ENCODE data around the gene NETO1. TPM values are rescaled to one million over a fixed set of nuclear protein-coding genes. Genes with fewer than 3 reads are reported as not detected.

Gene NETO1
- total RNA-seq, 1 experiment from 2014 or later, result 0.82 TPM

DNA sequence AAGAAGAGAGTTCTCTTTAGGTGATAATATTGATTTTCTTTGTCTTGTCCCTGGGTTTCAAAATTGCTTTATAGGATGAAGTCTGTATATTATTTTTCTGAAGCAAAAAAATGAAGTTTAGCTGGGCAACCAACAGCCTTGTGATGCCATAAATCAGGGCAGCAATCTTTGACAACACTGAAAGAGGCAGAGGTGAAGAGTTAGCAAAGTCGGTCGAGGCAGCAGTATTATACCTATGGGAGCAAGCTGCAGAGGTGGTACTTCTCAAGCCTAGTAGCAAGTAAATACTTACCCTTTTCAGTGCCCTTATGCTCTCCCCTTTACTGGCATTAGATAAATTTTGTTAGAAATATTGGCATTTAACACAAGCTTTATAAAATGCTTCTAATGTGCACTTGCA lies 92.9 kb downstream of the NETO1 start:
- Mint-ChIP-seq H3K4me3 (ENCODE audit: unreplicated experiment) (no peak overlapping the region), H3K27ac (ENCODE audit: low read depth, unreplicated experiment) (no peak overlapping the region), H3K4me1 (ENCODE audit: insufficient read depth, unreplicated experiment) (no peaks in the 10 kb centered on the region), H3K9me3 (ENCODE audit: unreplicated experiment) (no peaks in the 10 kb centered on the region), H3K36me3 (ENCODE audit: insufficient read depth, unreplicated experiment) (no peaks in the 10 kb centered on the region), H3K27me3 (ENCODE audit: insufficient read depth, unreplicated experiment) (no peaks in the 10 kb centered on the region)
- BruUV-seq (replicated peaks), result no TSS peak
- intact Hi-C loops (cut with micrococcal nuclease), result no loop called here
- ChIA-PET POLR2A (interaction anchor here (0.5 kb wide), 1 partner anchor 1094 kb away, joined by 4 read pairs; no protein-coding TSS in a partner anchor), CTCF (interaction anchor here (0.8 to 1.3 kb wide), 2 partner anchors 10 to 361 kb away, joined by 3 to 4 read pairs; no protein-coding TSS in a partner anchor)
- TF ChIP-seq CTCF (IDR thresholded peaks at IDR 0.05; ENCODE audit: unreplicated experiment), result no peak
- no peak for DNase-seq (ENCODE audit: unreplicated experiment)

- ChIA-PET POLR2A (no interaction called here), CTCF (interaction anchor here (0.6 to 0.9 kb wide), 2 partner anchors 19 to 359 kb away, joined by 3 read pairs; no protein-coding TSS in a partner anchor)
- DNase-seq (ENCODE audit: unreplicated experiment), result peak; percentile 1
- H3K4me3 Mint-ChIP-seq (ENCODE audit: unreplicated experiment), result no peak overlapping the region
- intact Hi-C loops (cut with micrococcal nuclease), result no loop called here
- H3K9me3 Mint-ChIP-seq (ENCODE audit: unreplicated experiment), result no peaks in the 10 kb centered on the region
- no peaks in the 10 kb centered on the region for H3K4me1 Mint-ChIP-seq (ENCODE audit: insufficient read depth, unreplicated experiment)
- no TSS peak for BruUV-seq (replicated peaks)
- H3K27ac Mint-ChIP-seq (ENCODE audit: low read depth, unreplicated experiment), result no peak overlapping the region
- no peaks in the 10 kb centered on the region for H3K27me3 Mint-ChIP-seq (ENCODE audit: insufficient read depth, unreplicated experiment)
- no peak for TF ChIP-seq CTCF (IDR thresholded peaks at IDR 0.05; ENCODE audit: unreplicated experiment)
- H3K36me3 Mint-ChIP-seq (ENCODE audit: insufficient read depth, unreplicated experiment), result no peaks in the 10 kb centered on the region
Observed at GRCh38 chr18:72772916-72773315, 94.9 kb downstream of the NETO1 start.

DNA sequence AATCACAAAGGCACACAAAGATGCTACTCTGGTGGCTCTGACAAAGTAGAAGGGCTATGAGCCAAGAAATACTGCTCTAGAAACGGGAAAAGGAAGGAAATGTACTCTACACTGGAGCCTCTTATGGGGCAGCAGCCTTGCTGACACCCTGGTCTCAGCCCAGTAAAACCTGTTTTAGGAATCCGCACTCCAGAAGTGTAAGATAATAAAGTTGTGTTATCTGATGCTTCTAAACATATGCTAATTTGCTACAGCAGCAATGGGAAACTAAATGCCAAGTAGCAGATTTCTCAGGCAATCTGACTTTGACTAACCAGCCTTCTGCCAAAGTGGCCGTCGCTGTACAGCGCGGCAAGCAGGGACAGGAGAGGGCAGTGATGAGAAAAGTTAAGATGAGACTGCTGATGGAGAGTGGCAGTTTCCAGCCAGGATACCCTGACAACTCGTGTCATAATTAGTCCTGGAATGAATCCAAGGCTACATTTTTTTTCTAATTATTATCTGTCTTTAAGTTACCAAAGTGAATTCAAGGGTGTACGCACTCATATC lies 99.0 kb downstream of the NETO1 start:
- intact Hi-C loops (cut with micrococcal nuclease), result no loop called here
- no TSS peak for BruUV-seq (replicated peaks)
- no peak overlapping the region for H3K27ac Mint-ChIP-seq (ENCODE audit: low read depth, unreplicated experiment)
- no peak for DNase-seq (ENCODE audit: unreplicated experiment)
- H3K4me3 Mint-ChIP-seq (ENCODE audit: unreplicated experiment), result no peak overlapping the region
- H3K4me1 Mint-ChIP-seq (ENCODE audit: insufficient read depth, unreplicated experiment), result no peaks in the 10 kb centered on the region
- no peaks in the 10 kb centered on the region for H3K9me3 Mint-ChIP-seq (ENCODE audit: unreplicated experiment)
- ChIA-PET POLR2A (no interaction called here), CTCF (no interaction called here)
- H3K36me3 Mint-ChIP-seq (ENCODE audit: insufficient read depth, unreplicated experiment), result no peaks in the 10 kb centered on the region
- TF ChIP-seq CTCF (IDR thresholded peaks at IDR 0.05; ENCODE audit: unreplicated experiment), result no peak
- no peaks in the 10 kb centered on the region for H3K27me3 Mint-ChIP-seq (ENCODE audit: insufficient read depth, unreplicated experiment)

DNA sequence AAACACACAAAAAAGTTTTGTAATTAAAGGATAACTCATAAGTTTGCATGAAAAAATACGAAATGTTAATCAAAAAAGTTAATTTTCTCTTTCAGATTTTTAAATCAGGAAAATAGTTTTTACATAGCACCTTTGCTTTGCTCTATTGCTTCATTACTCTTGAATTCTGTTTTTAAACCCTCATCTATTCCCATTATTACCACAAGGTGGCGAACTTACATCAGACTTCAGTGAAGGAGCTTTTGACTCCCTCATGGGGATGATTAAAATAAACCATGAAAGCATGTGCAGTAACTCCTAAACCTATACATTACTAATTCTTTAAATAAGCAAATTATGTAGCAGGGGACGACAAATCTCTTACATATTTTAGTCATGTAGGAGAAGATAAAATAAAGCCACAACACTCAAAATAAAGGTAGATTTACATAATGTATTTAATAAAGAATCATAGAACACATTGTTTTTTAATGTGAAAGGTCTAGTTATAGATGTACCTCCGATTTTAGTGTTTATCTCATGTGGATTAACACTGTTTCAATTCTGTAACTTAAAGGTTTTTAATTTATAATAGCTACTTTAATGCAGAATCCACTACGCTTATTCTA lies 105.2 kb downstream of the NETO1 start:
- no peaks in the 10 kb centered on the region for H3K27me3 Mint-ChIP-seq (ENCODE audit: insufficient read depth, unreplicated experiment)
- TF ChIP-seq CTCF (IDR thresholded peaks at IDR 0.05; ENCODE audit: unreplicated experiment), result peak; percentile 71
- POLR2A ChIA-PET, result interaction anchor here (0.8 to 1.4 kb wide), 3 partner anchors 9 to 373 kb away, joined by 3 read pairs; no protein-coding TSS in a partner anchor
- CTCF ChIA-PET, result interaction anchor here (0.6 to 5.5 kb wide), 19 partner anchors 11 to 1428 kb away, joined by 3 to 53 read pairs (median 4); no protein-coding TSS in a partner anchor
- intact Hi-C loops (cut with micrococcal nuclease), result loop anchor here (1.0 to 5.0 kb wide), 7 partner anchors 61 to 1575 kb away; no protein-coding TSS in a partner anchor
- H3K4me3 Mint-ChIP-seq (ENCODE audit: unreplicated experiment), result no peak overlapping the region
- peak; percentile 81 for DNase-seq (ENCODE audit: unreplicated experiment)
- BruUV-seq (replicated peaks), result no TSS peak
- H3K27ac Mint-ChIP-seq (ENCODE audit: low read depth, unreplicated experiment), result no peak overlapping the region
- H3K4me1 Mint-ChIP-seq (ENCODE audit: insufficient read depth, unreplicated experiment), result no peaks in the 10 kb centered on the region
- H3K36me3 Mint-ChIP-seq (ENCODE audit: insufficient read depth, unreplicated experiment), result no peaks in the 10 kb centered on the region
- H3K9me3 Mint-ChIP-seq (ENCODE audit: unreplicated experiment), result no peaks in the 10 kb centered on the region
